Trophoblast cell (in vitro differentiated cells and primary cell): ENCODE results near the gene MCCC2.
"Not testable (repeated sequence)": the region's sequence is repeated elsewhere in the genome, so short reads cannot be mapped to it uniquely, and the experiment has no call there.

ENCODE experiments used
- DNase-seq, 2 donors: peaks; one replicate each; pipeline ENCODE4 v3.0.0-alpha.2; 2016
- H2AFZ ChIP-seq: 2 replicates; pipeline ENCODE4 v1.6.1; 2013; ENCODE audit warnings: low read length, moderate library complexity, mild to moderate bottlenecking; ENCODE audit not compliant: insufficient read depth, poor library complexity
- H2AK5ac ChIP-seq: 2 replicates; pipeline ENCODE4 v1.6.1; 2013; ENCODE audit warnings: mild to moderate bottlenecking, low read length
- H2BK120ac ChIP-seq: 2 replicates; pipeline ENCODE4 v1.6.1; 2013; ENCODE audit warnings: low read length, mild to moderate bottlenecking, moderate library complexity; ENCODE audit not compliant: insufficient read depth, poor library complexity
- H2BK12ac ChIP-seq: 2 replicates; pipeline ENCODE4 v1.6.1; 2013; ENCODE audit warnings: mild to moderate bottlenecking, low read length, moderate library complexity
- H2BK5ac ChIP-seq: 2 replicates; pipeline ENCODE4 v1.6.1; 2013; ENCODE audit warnings: low read length, low read depth, moderate library complexity, mild to moderate bottlenecking; ENCODE audit not compliant: poor library complexity
- H3K14ac ChIP-seq: 2 replicates; pipeline ENCODE4 v1.6.1; 2013; ENCODE audit warnings: mild to moderate bottlenecking, low read length
- H3K18ac ChIP-seq: 2 replicates; pipeline ENCODE4 v1.6.1; 2013; ENCODE audit warnings: mild to moderate bottlenecking, low read length
- H3K23ac ChIP-seq: 2 replicates; pipeline ENCODE4 v1.6.1; 2013; ENCODE audit warnings: low read length
- H3K27ac ChIP-seq: 2 replicates; pipeline ENCODE4 v1.5.1; 2013; ENCODE audit warnings: low read depth, mild to moderate bottlenecking, inconsistent platforms, low read length, moderate library complexity
- H3K27me3 ChIP-seq: 2 replicates; pipeline ENCODE4 v1.6.1; 2013; ENCODE audit warnings: inconsistent platforms, mild to moderate bottlenecking, low read length, moderate library complexity; ENCODE audit not compliant: insufficient read depth
- H3K36me3 ChIP-seq, 2 experiments: 1 replicate in 1 of 2; 2 replicates in 1 of 2; pipeline ENCODE4 v1.6.1; 2013; ENCODE audit warnings: low read length in 2 of 2, mild to moderate bottlenecking in 2 of 2, moderate library complexity in 1 of 2; ENCODE audit not compliant: insufficient read depth in 2 of 2, control insufficient read depth in 1 of 2
- H3K4ac ChIP-seq: 2 replicates; pipeline ENCODE4 v1.6.1; 2013; ENCODE audit warnings: low read depth, mild to moderate bottlenecking, low read length, moderate library complexity
- H3K4me1 ChIP-seq, 2 experiments: 1 replicate in 1 of 2; 2 replicates in 1 of 2; pipeline ENCODE4 v1.6.1; 2013; ENCODE audit warnings: low read length in 2 of 2, mild to moderate bottlenecking in 2 of 2, moderate library complexity in 1 of 2; ENCODE audit not compliant: insufficient read depth in 2 of 2, control insufficient read depth in 1 of 2
- H3K4me2 ChIP-seq: 2 replicates; pipeline ENCODE4 v1.6.1; 2013; ENCODE audit warnings: inconsistent platforms, mild to moderate bottlenecking, low read length, moderate library complexity
- H3K4me3 ChIP-seq: 2 replicates; pipeline ENCODE4 v1.5.1; 2013; ENCODE audit warnings: mild to moderate bottlenecking, low read depth, low read length, inconsistent platforms
- H3K79me1 ChIP-seq: one replicate; pipeline ENCODE4 v1.6.1; 2013; ENCODE audit warnings: low read length
- H3K79me2 ChIP-seq: 2 replicates; pipeline ENCODE4 v1.6.1; 2013; ENCODE audit warnings: low read length, mild to moderate bottlenecking; ENCODE audit not compliant: control insufficient read depth, insufficient read depth, poor library complexity
- H3K9ac ChIP-seq: 2 replicates; pipeline ENCODE4 v1.6.1; 2013; ENCODE audit warnings: mild to moderate bottlenecking, low read length
- H3K9me3 ChIP-seq: 2 replicates; pipeline ENCODE4 v1.6.1; 2013; ENCODE audit warnings: low read depth, mild to moderate bottlenecking, control low read depth, inconsistent platforms, low read length; ENCODE audit not compliant: insufficient read depth
- H4K12ac ChIP-seq: 2 replicates; pipeline ENCODE4 v1.6.1; 2013; ENCODE audit warnings: low read depth, mild to moderate bottlenecking, low read length, moderate library complexity
- H4K8ac ChIP-seq: 2 replicates; pipeline ENCODE4 v1.6.1; 2013; ENCODE audit warnings: low read depth, mild to moderate bottlenecking, low read length, moderate library complexity
- H4K91ac ChIP-seq: one replicate; pipeline ENCODE4 v1.6.1; 2013; ENCODE audit warnings: low read depth, mild to moderate bottlenecking, low read length, moderate library complexity
- WGBS: extraction: QIAGEN DNeasy Blood & Tissue Kit; methylation state at CpG from one replicate; pipeline ENCODE4 v1.1.7; 2013; ENCODE audit warnings: missing lambda C conversion rate; ENCODE audit not compliant: insufficient read length, insufficient coverage; ENCODE audit errors: extremely low coverage; 5-methylcytosine and 5-hydroxymethylcytosine counted together

MCCC2 gene

DNA sequence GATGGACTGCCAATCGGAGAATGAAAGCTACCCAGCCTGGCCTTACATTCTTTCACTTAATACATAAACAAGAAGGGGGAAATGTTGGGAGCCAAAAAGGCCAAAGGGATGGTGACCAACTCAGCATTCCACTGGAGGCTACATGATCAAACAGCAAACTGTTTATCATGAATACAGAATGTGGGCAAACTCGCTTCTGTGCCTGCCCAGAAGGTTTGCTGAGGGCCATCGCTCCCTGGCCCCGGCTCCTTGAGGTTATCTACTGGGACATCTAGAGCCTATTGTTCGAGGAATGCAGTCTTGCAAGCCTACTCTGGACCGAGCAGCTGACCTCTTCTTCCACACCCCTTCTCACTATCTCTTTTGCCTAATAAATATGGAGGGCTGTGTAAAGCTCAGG, 9.3 kb upstream of the MCCC2 start:
- not testable (repeated sequence) for H3K9ac ChIP-seq, H3K4me2 ChIP-seq, H3K18ac ChIP-seq, H4K91ac ChIP-seq, H3K14ac ChIP-seq, H2BK5ac ChIP-seq, H2AK5ac ChIP-seq, H3K27me3 ChIP-seq, H3K9me3 ChIP-seq, H3K27ac ChIP-seq, H3K23ac ChIP-seq, H3K36me3 ChIP-seq, H2BK12ac ChIP-seq, H3K4ac ChIP-seq, H3K4me1 ChIP-seq, H4K8ac ChIP-seq, H4K12ac ChIP-seq, H3K79me2 ChIP-seq, H3K4me3 ChIP-seq, H2AFZ ChIP-seq, H3K79me1 ChIP-seq, H2BK120ac ChIP-seq
- no CpG with 5 or more reads among the region's 6 CpGs for WGBS
- DNase-seq, result peak; percentile 91

DNA sequence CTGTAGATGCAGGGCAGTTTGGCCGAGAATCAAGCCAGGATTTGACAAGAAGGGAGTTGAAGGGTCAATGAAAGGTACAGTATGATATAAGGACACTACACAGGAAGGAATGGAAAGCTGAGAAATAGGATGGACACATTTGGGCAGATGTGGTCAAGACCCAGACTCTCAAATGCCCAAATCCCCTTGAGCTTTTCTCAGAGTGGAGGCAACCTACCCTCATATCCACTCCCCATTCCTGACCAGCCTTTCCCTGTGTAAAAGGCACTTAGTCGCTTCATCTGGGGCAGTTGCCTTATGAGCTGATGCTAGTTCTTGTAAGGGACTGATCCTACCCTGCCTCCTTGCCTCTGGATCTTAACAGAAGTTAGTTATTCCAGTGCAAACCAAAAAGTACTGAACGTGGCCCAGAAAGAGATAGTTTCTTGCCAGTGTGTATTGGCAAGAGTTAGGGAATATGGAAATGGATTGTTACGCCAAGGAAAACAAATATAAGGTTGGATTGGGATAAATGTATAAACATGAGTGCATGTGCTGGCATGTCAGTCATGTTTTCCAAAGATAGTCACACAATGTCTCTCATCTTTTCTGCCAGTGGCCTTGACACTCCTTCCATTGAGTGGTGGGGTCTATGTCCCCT, 4.1 kb upstream of the MCCC2 start:
- no peak overlapping the region for H4K91ac ChIP-seq
- 100% methylated on average over 1 of the region's 4 CpGs for WGBS
- H3K4me3 ChIP-seq, result no peak overlapping the region
- no peak overlapping the region for H2AFZ ChIP-seq
- no peaks in the 10 kb centered on the region for H3K9me3 ChIP-seq
- no peak overlapping the region for H2BK12ac ChIP-seq
- no peak overlapping the region for H2BK120ac ChIP-seq
- peaks cover 2 to 3% of the 10 kb centered on the region in 2 experiments for H3K4me1 ChIP-seq
- H3K4me2 ChIP-seq, result no peak overlapping the region
- no peak overlapping the region for H3K18ac ChIP-seq
- peaks cover 2 to 3% of the 10 kb centered on the region in 2 experiments for H3K36me3 ChIP-seq
- no peak overlapping the region for H2BK5ac ChIP-seq
- no peak overlapping the region for H2AK5ac ChIP-seq
- H3K14ac ChIP-seq, result no peak overlapping the region
- no peak overlapping the region for H3K23ac ChIP-seq
- no peaks in the 10 kb centered on the region for H3K27me3 ChIP-seq
- H3K79me1 ChIP-seq, result peaks cover 9% of the 10 kb centered on the region
- no peak overlapping the region for H3K4ac ChIP-seq
- no peak overlapping the region for H4K8ac ChIP-seq
- H3K79me2 ChIP-seq, result peaks cover 3% of the 10 kb centered on the region
- no peak overlapping the region for H3K27ac ChIP-seq
- no peak overlapping the region for H4K12ac ChIP-seq
- H3K9ac ChIP-seq, result no peak overlapping the region
- DNase-seq, result no peak

DNA sequence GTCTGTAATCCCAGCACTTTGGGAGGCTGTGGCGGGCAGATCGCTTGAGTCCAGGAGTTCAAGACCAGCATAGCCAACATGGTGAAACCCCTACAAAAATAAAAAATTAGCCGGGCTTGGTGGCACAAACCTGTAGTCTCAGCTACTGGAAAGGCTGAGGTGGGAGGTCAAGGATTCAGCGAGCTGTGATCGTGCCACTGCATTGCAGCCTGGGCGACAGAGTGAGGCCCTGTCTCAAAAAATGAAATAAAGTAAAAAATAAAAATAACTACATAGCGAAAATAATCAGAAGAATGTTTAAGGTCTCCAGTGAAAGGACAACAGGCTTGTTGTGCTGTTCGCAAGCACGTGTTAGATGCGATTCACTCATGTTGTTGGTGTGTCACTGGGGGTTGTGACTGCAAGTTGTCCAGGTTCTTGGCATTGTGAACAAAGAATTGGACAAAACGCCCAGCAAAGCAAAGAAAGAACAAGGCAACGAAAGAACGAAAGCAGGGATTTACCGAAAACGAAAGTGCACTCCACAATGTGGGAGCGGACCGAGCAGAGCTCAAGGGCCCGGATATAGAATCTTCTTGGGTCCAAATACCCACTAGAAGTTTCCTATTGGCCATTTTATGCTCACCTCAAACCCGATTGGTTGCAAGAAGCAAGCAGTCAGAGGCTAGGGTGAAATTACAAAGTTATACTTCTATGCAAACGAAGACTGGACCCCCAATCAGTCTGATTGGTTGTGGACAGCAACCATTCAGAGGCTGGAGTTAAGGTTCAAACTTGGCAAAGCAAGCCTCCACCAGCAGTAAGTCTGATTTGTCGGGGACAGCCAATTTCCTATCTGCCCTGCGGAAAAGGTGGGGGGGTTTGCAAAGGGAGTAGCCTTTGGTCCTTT, 844 bp upstream of the MCCC2 start:
- WGBS, result no CpG with 5 or more reads among the region's 22 CpGs
- Histone ChIP-seq H3K9me3 (no peaks in the 10 kb centered on the region), H2AK5ac (no peak overlapping the region)

DNA sequence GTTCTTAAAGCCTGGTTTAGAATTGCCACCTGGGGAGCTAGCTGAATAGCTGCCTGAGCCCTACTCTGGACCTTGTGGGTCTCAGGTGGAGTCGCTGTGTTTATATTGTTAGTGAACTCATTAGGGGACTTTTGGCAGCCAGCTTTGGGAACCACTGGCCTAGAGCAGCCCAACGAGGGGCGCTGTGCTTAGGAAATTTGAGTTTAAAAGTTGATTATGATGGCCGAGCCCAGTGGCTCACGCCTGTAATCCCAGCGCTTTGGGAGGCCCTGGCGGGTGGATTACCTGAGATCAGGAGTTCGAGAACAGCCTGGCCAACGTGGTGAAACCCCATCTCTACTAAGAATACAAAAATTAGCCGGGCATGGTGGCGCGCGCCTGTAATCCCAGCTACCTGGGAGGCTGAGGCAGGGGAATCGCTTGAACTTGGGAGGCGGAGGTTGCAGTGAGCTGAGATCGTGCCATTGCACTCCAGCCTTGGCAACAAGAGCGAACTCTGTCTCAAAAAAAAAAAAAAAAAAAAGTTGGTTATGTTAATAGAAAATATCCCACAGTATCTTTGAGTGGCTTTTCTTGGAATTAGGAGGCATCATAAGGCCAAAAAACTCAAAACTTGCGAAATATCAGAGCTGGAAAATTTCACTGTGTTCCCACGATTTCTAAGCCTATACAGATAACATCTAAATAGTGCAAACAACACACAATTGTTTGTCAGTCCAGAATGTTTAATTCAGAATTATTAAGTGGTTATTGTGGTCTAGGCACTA, 809 bp downstream of the MCCC2 start:
- H3K27me3 ChIP-seq, result no peaks in the 10 kb centered on the region
- H3K9ac ChIP-seq, result no peak overlapping the region
- peak overlapping the region; percentile 84 for H3K4me3 ChIP-seq
- H4K12ac ChIP-seq, result peak overlapping the region; percentile 26
- peak overlapping the region; percentile 68 for H3K4me2 ChIP-seq
- peaks cover 7% of the 10 kb centered on the region for H3K79me1 ChIP-seq
- no peak overlapping the region for H3K14ac ChIP-seq
- H3K9me3 ChIP-seq, result no peaks in the 10 kb centered on the region
- peak overlapping the region; percentile 92 for H4K8ac ChIP-seq
- peaks cover 5% of the 10 kb centered on the region for H3K79me2 ChIP-seq
- H3K23ac ChIP-seq, result no peak overlapping the region
- H2AK5ac ChIP-seq, result no peak overlapping the region
- H2AFZ ChIP-seq, result peak overlapping the region; percentile 85
- no peaks in the 10 kb centered on the region for H3K36me3 ChIP-seq
- DNase-seq, result no peak
- peak overlapping the region; percentile 61 for H3K4ac ChIP-seq
- H3K4me1 ChIP-seq, result peaks cover 2 to 3% of the 10 kb centered on the region in 2 experiments
- no peak overlapping the region for H3K18ac ChIP-seq
- H4K91ac ChIP-seq, result peak overlapping the region; percentile 74
- no peak overlapping the region for H3K27ac ChIP-seq
- WGBS, result no CpG with 5 or more reads among the region's 19 CpGs
- no peak overlapping the region for H2BK5ac ChIP-seq
- H2BK120ac ChIP-seq, result no peak overlapping the region
- H2BK12ac ChIP-seq, result no peak overlapping the region

More for the DNA sequence above, 844 bp upstream of the MCCC2 start:
- H3K4me3 ChIP-seq, result peak overlapping the region; percentile 65
- H2BK12ac ChIP-seq, result no peak overlapping the region
- DNase-seq, result no peak
- no peak overlapping the region for H3K27ac ChIP-seq
- H3K18ac ChIP-seq, result no peak overlapping the region
- peaks cover 2 to 3% of the 10 kb centered on the region in 2 experiments for H3K4me1 ChIP-seq
- peak overlapping the region; percentile 8 for H2AFZ ChIP-seq
- no peak overlapping the region for H3K23ac ChIP-seq
- H4K91ac ChIP-seq, result peak overlapping the region; percentile 37
- peaks cover 5% of the 10 kb centered on the region for H3K79me2 ChIP-seq
- H3K27me3 ChIP-seq, result no peaks in the 10 kb centered on the region
- peak overlapping the region; percentile 4 for H3K14ac ChIP-seq
- no peak overlapping the region for H3K9ac ChIP-seq
- no peaks in the 10 kb centered on the region for H3K36me3 ChIP-seq
- H3K79me1 ChIP-seq, result peaks cover 7% of the 10 kb centered on the region
- H3K4ac ChIP-seq, result no peak overlapping the region
- H3K4me2 ChIP-seq, result peak overlapping the region; percentile 70
- peak overlapping the region; percentile 53 for H4K8ac ChIP-seq
- no peak overlapping the region for H2BK5ac ChIP-seq
- peak overlapping the region; percentile 3 for H4K12ac ChIP-seq
- no peak overlapping the region for H2BK120ac ChIP-seq
